Large intestine (tissue), 3 donors: ENCODE measurements around the gene ZNF503. TPM values are rescaled to one million over a fixed set of nuclear protein-coding genes. Genes with fewer than 3 reads are reported as not detected.
"Not testable (repeated sequence)": the region's sequence is repeated elsewhere in the genome, so short reads cannot be mapped to it uniquely, and the experiment has no call there.

Source experiments
- DNase-seq, 2 donors: peaks; one replicate each; pipeline versions ENCODE4 v3.0.0 to v3.0.0-alpha.2; 2013
- H3K27ac ChIP-seq: one replicate; pipeline ENCODE4 v1.5.1; 2013; ENCODE audit warnings: low read length
- H3K27me3 ChIP-seq: 2 replicates; pipeline ENCODE4 v1.6.1; 2013; ENCODE audit warnings: low read length; ENCODE audit not compliant: control insufficient read depth, insufficient read depth
- H3K36me3 ChIP-seq: 2 replicates; pipeline ENCODE4 v1.6.1; 2013; ENCODE audit warnings: low read length; ENCODE audit not compliant: control insufficient read depth, insufficient read depth
- H3K4me1 ChIP-seq: one replicate; pipeline ENCODE4 v1.6.1; 2013; ENCODE audit warnings: low read length; ENCODE audit not compliant: control insufficient read depth, insufficient read depth
- H3K4me3 ChIP-seq: one replicate; pipeline ENCODE4 v1.5.1; 2013; ENCODE audit warnings: low read length
- H3K9me3 ChIP-seq: one replicate; pipeline ENCODE4 v1.6.1; 2013; ENCODE audit warnings: mild to moderate bottlenecking, low read depth, low read length, moderate library complexity; ENCODE audit not compliant: control insufficient read depth
- WGBS: methylation state at CpG from one replicate; pipeline ENCODE4 v1.1.5; 2013; ENCODE audit warnings: low lambda C conversion rate; ENCODE audit not compliant: insufficient coverage; 5-methylcytosine and 5-hydroxymethylcytosine counted together
- polyA plus RNA-seq: library from polyadenylated mRNA; unstranded; fragments of 120-200 nt; gene quantifications from one replicate; pipeline ENCODE4 v1.2.1, GENCODE V29; 2013

Gene ZNF503
- polyA plus RNA-seq, 1 donor: 17.8 TPM

GRCh38 chr10:75371010-75371409 lies 30.6 kb downstream of the ZNF503 start:
- DNase-seq: no peak
- no CpG with 5 or more reads among the region's 2 CpGs for WGBS

GRCh38 chr10:75369838-75370237 lies 31.7 kb downstream of the ZNF503 start:
- H3K9me3 ChIP-seq, H3K4me3 ChIP-seq, H3K4me1 ChIP-seq, H3K27me3 ChIP-seq, DNase-seq, H3K27ac ChIP-seq, H3K36me3 ChIP-seq: not testable (repeated sequence)
- 100% methylated on average over 2 of the region's 9 CpGs for WGBS

More at GRCh38 chr10:75371010-75371409, 30.6 kb downstream of the ZNF503 start:
- H3K9me3 ChIP-seq: no peaks in the 10 kb centered on the region
- peaks cover 3% of the 10 kb centered on the region for H3K27me3 ChIP-seq
- H3K4me3 ChIP-seq: no peak overlapping the region
- no peaks in the 10 kb centered on the region for H3K4me1 ChIP-seq
- no peaks in the 10 kb centered on the region for H3K36me3 ChIP-seq
- H3K27ac ChIP-seq: no peak overlapping the region

GRCh38 chr10:75367901-75368300 lies 33.7 kb downstream of the ZNF503 start:
- DNase-seq: no peak
- Histone ChIP-seq H3K27me3 (peaks cover 3% of the 10 kb centered on the region), H3K9me3 (no peaks in the 10 kb centered on the region), H3K4me1 (peaks cover 10% of the 10 kb centered on the region), H3K27ac (no peak overlapping the region), H3K36me3 (no peaks in the 10 kb centered on the region), H3K4me3 (no peak overlapping the region)
- no CpG with 5 or more reads among the region's 2 CpGs for WGBS

GRCh38 chr10:75367021-75367487 lies 34.5 kb downstream of the ZNF503 start:
- no peak for DNase-seq
- no peak overlapping the region for H3K4me3 ChIP-seq
- H3K4me1 ChIP-seq: peaks cover 10% of the 10 kb centered on the region
- H3K36me3 ChIP-seq: no peaks in the 10 kb centered on the region
- no peak overlapping the region for H3K27ac ChIP-seq
- no peaks in the 10 kb centered on the region for H3K27me3 ChIP-seq
- no CpG with 5 or more reads among the region's 8 CpGs for WGBS
- no peaks in the 10 kb centered on the region for H3K9me3 ChIP-seq

GRCh38 chr10:75363431-75363830 lies 38.1 kb downstream of the ZNF503 start:
- H3K27ac ChIP-seq: no peak overlapping the region
- no peak overlapping the region for H3K4me3 ChIP-seq
- H3K4me1 ChIP-seq: peaks cover 25% of the 10 kb centered on the region
- H3K27me3 ChIP-seq: no peaks in the 10 kb centered on the region
- no peak for DNase-seq
- H3K36me3 ChIP-seq: no peaks in the 10 kb centered on the region
- WGBS: no CpG with 5 or more reads among the region's 4 CpGs
- no peaks in the 10 kb centered on the region for H3K9me3 ChIP-seq

- DNase-seq: peak in 1 of 2 donors; percentile 36
- not testable (repeated sequence) for H3K36me3 ChIP-seq, H3K4me3 ChIP-seq, H3K27me3 ChIP-seq, H3K9me3 ChIP-seq
- WGBS: no CpG with 5 or more reads among the region's 8 CpGs
- H3K27ac ChIP-seq: peak overlapping the region; percentile 14
- H3K4me1 ChIP-seq: peaks cover 35% of the 10 kb centered on the region
Measured at GRCh38 chr10:75359876-75360275, 41.7 kb downstream of the ZNF503 start.

- H3K27me3 ChIP-seq: no peaks in the 10 kb centered on the region
- no peaks in the 10 kb centered on the region for H3K36me3 ChIP-seq
- H3K4me3 ChIP-seq: no peak overlapping the region
- peak; percentile 78 to 85 for DNase-seq
- H3K27ac ChIP-seq: peak overlapping the region; percentile 72
- no CpG with 5 or more reads among the region's 6 CpGs for WGBS
- peaks cover 27% of the 10 kb centered on the region for H3K4me1 ChIP-seq
- H3K9me3 ChIP-seq: no peaks in the 10 kb centered on the region
Measured at GRCh38 chr10:75358835-75359421, 42.6 kb downstream of the ZNF503 start.

- Histone ChIP-seq H3K9me3 (no peaks in the 10 kb centered on the region), H3K36me3 (no peaks in the 10 kb centered on the region), H3K4me1 (peaks cover 25% of the 10 kb centered on the region), H3K27ac (peak overlapping the region; percentile 72), H3K27me3 (no peaks in the 10 kb centered on the region), H3K4me3 (no peak overlapping the region)
- DNase-seq: peak; percentile 74 to 91
- 60% methylated on average over 1 of the region's 5 CpGs for WGBS
Measured at GRCh38 chr10:75358132-75358531, 43.4 kb downstream of the ZNF503 start.

- WGBS: 100% methylated on average over 1 of the region's 4 CpGs
- Histone ChIP-seq H3K4me3 (no peak overlapping the region), H3K27me3 (no peaks in the 10 kb centered on the region), H3K36me3 (no peaks in the 10 kb centered on the region), H3K4me1 (peaks cover 25% of the 10 kb centered on the region), H3K27ac (peak overlapping the region; percentile 72), H3K9me3 (no peaks in the 10 kb centered on the region)
- no peak for DNase-seq
Measured at GRCh38 chr10:75357500-75357899, 44.1 kb downstream of the ZNF503 start.

GRCh38 chr10:75356484-75356883 lies 45.1 kb downstream of the ZNF503 start:
- no peaks in the 10 kb centered on the region for H3K36me3 ChIP-seq
- no peak for DNase-seq
- no peaks in the 10 kb centered on the region for H3K9me3 ChIP-seq
- H3K27me3 ChIP-seq: no peaks in the 10 kb centered on the region
- no CpG with 5 or more reads among the region's 6 CpGs for WGBS
- no peak overlapping the region for H3K4me3 ChIP-seq
- H3K4me1 ChIP-seq: peaks cover 33% of the 10 kb centered on the region
- H3K27ac ChIP-seq: no peak overlapping the region

GRCh38 chr10:75355706-75356105 lies 45.9 kb downstream of the ZNF503 start:
- H3K36me3 ChIP-seq: no peaks in the 10 kb centered on the region
- no peak overlapping the region for H3K27ac ChIP-seq
- no peak overlapping the region for H3K4me3 ChIP-seq
- no peaks in the 10 kb centered on the region for H3K27me3 ChIP-seq
- no CpG with 5 or more reads among the region's 1 CpG for WGBS
- H3K9me3 ChIP-seq: no peaks in the 10 kb centered on the region
- no peak for DNase-seq
- peaks cover 33% of the 10 kb centered on the region for H3K4me1 ChIP-seq
